GM18867 (cell line): ENCODE results near the gene TTC39B.

Experiments
- ATAC-seq: cut with Tn5 transposase; IDR thresholded peaks from one replicate; pipeline ENCODE4 v1.9.1; 2021; ENCODE audit warnings: mild to moderate bottlenecking, moderate library complexity; ENCODE audit not compliant: unreplicated experiment

The TTC39B gene

DNA sequence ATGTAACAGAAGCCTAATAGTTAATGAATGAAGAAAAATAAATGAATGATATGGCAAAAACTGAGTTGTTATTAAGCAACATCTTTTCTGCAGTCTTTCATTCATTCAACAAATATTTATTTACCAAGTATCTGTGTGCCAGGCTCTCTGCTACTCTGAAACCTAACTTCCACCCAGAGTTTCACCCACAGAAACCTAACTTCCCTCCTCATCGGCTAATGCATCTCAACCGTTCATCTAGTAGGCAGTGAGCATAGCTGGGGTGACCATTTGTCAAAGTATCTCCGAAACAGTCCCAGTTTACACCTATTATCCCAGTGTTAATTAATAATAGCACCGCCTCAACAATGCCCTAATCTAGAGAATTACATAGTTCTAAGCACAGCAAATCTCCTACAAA is 1.5 kb downstream of the TTC39B start:
- ATAC-seq: no peak

DNA sequence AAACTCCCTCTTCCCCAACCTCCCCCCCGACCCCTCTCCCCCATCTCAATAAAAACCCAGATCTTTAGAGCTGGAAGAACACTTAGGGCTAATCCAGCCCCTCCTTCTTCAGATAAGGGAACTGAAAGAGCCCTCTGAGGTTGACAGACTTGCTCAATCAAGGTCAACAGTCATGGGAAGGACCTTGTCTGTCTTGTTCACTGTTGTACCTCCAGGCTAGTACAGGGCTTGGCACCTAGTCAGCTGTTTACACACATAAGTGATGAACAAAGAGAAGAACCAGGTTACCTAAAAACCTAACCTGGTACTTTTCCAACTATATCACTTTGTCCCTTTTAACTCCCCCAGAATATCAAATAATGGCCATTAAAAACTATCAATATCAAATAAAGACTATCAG is 2.4 kb downstream of the TTC39B start:
- peak; percentile 32 for ATAC-seq

DNA sequence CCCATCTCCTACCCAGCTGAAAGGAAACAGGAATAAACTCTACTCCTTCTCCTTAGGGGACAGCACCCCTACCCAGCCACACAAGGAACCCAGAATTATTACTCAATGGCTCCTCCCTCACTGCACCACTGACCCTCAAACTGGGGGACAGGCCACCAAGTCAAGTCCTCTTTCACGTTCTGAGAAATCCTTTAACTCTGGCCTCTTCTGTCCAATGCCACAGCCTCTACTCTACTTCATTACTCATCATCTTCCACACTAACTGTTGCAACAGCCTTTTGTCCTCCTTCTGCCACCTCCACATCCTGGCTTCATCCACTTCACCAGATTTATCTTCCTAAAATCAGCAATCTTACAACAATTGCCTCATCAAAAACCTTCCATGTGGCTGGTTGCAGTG is 6.8 kb downstream of the TTC39B start:
- ATAC-seq: no peak

DNA sequence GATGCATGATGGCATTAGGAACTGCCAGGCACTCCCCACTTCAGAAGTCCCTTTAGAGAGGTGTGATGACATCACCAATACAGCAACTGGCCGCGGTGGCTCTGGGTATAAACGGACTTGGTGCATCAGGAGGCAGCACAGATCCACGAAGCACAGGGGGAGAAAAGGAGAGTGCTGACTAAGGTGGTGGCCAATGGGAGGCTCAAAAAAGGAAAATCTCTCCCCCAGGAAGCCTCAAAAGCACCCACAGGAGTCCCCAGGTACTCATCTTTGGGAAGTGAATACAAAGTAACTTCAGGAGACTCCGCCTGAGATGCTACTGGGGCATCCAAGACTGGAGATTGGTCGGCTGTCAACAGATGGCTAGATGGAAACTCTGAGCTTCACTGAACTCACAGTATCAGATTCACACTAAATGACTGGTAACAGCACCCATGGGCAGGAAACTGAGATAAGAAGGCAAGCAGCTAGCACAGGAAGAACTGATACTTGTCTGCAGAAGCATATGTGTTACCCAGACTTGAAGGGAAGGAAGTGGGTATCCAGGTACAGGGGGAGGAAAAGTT is 7.6 kb downstream of the TTC39B start:
- peak; percentile 89 for ATAC-seq

DNA sequence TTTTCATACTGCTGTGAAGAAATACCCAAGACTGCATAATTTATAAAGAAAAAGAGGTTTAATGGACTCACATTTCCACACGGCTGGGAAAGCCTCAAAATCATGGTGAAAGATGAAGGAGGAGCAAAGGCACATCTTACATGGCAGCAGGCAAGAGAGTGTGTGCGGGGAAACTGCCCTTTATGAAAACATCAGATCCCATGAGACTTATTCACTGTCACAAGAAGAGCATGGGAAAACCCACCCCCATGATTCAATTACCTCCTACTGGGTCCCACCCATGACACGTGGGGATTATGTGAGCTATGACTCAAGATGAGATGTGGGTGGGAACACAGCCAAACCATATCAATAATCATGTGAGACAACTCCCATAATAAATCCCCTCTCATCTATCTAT is 8.7 kb downstream of the TTC39B start:
- ATAC-seq: no peak

DNA sequence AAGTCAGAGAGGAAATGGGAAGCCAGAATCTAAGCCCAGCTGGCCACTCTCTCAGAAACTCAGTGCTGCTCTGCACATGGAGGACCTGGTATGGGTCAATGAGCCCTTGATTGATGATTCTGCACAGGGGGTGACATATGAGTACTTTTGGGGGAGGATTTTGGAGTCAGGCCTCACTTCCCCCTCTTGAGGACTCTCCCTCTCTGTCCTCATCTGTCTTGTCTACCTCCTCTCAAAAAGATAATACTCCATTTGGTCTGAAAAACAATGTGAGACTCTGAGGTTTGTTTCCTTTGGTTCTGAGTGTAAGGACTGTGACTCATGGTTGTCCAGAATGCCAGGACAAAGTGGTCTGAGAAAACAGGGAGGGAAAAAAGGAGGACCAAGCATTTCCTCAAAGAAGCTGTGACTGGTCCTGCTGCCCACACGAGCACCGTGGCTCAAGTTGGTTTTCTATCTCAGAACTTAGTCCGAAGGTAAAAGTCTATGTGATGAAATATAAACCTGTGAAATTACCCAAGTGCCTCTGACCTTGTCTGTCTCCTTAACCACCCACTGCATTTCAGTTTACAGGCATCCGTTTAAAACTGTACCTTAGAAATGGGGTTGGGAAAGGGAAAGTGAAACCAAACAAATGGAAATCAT is 11.1 kb downstream of the TTC39B start:
- peak; percentile 35 for ATAC-seq

GRCh38 chr9:15294604-15295003 is 12.4 kb downstream of the TTC39B start:
- no peak for ATAC-seq

GRCh38 chr9:15293804-15294316 is 13.2 kb downstream of the TTC39B start:
- no peak for ATAC-seq

DNA sequence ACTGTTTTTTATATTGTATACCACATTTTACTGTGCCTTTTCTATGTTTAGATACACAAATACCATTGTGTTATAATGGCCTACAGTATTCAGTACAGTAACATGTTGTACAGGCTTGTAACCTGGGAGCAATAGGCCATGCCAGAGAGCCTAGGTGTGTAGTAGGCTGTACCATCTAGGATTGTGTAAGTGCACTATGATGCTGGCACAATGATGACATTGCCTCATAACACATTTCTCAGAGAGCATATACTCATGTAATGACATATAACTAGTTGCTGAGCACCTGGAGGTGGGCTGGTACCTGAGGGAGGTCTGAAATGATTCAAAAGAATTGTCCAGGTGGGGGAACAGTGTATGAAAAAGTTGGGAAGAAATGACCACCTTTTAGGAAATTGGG is 13.9 kb downstream of the TTC39B start:
- no peak for ATAC-seq

DNA sequence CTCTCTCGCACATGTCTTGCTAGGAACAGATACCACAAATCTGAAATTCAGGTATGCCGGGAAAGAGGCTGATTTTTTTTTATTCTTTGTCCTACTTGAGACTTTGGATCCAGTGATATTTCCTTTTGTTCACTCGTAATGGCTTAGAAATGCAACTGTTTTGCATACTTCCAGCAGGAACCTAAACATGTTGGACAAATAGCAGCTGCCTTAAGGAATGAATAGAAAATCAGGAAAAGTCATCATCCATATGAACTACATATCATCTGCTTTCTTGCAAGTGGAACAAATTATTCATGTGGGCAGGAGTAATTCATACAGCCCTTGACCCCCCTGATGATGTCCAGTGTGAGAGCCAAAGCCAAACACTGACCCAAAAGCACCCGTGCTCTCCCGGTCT is 17.4 kb downstream of the TTC39B start:
- ATAC-seq: no peak

DNA sequence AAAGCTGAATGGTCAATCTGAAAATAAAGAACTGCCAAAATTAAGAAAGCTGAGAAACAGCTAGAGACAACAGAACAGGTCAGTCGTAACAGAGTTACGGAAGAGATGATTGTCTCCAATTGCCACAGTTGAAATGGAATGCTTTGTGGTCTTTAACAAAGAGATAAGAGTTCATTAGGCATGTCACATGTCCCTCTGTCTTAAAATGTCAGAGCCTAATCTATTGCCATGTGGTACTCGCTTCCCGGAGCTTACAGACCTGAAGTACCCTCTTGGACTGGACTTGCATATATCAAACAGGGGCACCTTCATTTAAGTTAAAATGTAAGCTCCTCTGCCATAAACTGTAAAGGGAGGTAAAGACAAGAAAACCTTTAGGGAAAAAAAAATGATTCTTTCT is 19.7 kb downstream of the TTC39B start:
- no peak for ATAC-seq

GRCh38 chr9:15286161-15286821 is 20.7 kb downstream of the TTC39B start:
- no peak for ATAC-seq

GRCh38 chr9:15282567-15283285 is 24.3 kb downstream of the TTC39B start:
- no peak for ATAC-seq

DNA sequence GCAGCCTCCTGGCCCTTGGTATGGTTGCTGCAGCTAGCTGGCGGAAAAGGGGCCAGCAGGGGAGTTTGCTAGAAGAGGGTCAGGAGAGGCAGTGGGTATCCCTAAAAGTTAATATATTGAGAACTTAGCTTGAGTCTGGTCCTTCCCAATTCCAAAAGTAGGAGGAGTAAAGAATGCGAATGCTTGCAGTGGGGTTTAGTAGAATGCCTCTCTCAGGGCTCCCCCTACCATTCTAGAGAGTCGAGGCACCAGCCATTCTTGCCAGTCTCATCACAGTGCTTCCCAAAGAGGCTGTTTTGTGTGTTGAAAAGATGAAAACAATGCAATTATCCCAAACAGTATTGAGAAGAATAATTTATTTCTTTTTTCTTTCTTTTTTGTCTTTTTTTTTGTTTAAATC is 26.4 kb downstream of the TTC39B start:
- no peak for ATAC-seq

DNA sequence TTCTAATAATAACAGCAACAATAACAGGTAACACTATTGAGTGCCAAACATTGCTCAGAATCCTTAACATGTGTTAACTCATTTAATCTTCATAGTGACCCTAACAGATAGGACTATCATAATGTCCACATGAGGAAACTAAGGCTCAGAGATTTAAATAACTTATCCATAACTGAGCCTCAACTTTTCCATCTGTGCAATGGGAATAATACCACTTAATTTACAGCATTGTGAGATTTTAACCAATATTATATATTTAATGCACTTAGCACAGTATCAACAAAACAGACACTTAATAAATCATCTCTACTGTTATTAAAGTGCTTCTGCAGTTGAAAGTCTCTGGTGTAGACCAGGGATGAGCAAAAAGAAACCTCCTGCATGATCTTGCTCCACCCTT is 28.2 kb downstream of the TTC39B start:
- ATAC-seq: no peak

GRCh38 chr9:15278091-15278687 is 28.8 kb downstream of the TTC39B start:
- no peak for ATAC-seq

- no peak for ATAC-seq
These were observed 29.5 kb downstream of the TTC39B start for GRCh38 chr9:15277400-15278090.

GRCh38 chr9:15276328-15276938 is 30.6 kb downstream of the TTC39B start:
- no peak for ATAC-seq

- ATAC-seq: no peak
These were observed 32.6 kb downstream of the TTC39B start for GRCh38 chr9:15274425-15274824.

GRCh38 chr9:15272377-15272928 is 34.6 kb downstream of the TTC39B start:
- ATAC-seq: no peak
